ENCODE data around the gene PAWR.
A peak's percentile ranks its signal among the peaks of the same experiment; 100 is the strongest.

DNA sequence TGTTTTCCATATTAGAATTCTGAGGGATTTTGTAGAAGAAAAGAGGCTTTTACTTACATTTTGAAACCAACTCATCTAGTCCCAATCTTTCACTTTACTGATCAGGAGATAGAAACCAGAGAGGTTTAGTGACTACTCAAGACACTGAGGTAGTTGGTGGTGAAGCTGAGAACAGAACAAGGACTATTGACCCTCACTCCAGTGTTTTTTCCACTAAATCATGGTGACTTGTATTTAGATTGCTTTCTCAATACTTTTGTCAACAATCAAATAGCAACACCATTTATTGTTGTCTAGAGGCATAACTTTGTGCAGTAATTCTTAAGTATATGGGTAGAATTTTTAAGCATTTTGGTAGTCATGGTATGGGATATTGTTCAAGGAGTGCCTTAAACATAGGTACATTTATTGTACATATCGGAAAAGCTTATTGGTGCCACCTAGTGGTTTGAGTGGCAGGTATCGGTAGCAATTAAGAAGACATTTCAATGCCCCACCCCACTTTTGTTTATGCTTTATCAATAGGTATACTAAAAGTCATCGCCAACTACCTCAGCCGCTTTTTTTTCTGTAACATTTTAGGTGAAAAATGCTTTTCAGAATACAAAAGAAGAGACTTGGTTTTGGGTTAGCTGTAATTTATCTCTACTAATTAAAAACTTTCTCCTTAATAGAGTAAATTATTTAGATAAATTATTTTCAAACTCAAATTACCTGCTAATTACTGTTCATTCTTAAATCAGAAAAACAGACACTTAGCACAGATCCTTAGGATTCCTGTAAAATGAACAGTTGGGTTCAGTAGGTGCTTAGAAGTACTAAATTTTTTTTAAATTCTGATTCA lies 47.3 kb upstream of the PAWR start:
- TF ChIP-seq CTCF (conservative IDR thresholded peaks at IDR 0.05): peak; percentile 81
- no peak for TF ChIP-seq EZH2 (IDR thresholded peaks at IDR 0.05; ENCODE audit: low read depth)
